Fibroblast of skin of right quadriceps (primary cell): Measurements from ENCODE around the gene BPIFA1.

Source experiments
- DNase-seq: peaks from one replicate; pipeline ENCODE4 v3.0.0-alpha.2; 2013

Gene BPIFA1

GRCh38 chr20:33280000-33280680, 44.3 kb downstream of the BPIFA1 start:
- DNase-seq = no peak

DNA sequence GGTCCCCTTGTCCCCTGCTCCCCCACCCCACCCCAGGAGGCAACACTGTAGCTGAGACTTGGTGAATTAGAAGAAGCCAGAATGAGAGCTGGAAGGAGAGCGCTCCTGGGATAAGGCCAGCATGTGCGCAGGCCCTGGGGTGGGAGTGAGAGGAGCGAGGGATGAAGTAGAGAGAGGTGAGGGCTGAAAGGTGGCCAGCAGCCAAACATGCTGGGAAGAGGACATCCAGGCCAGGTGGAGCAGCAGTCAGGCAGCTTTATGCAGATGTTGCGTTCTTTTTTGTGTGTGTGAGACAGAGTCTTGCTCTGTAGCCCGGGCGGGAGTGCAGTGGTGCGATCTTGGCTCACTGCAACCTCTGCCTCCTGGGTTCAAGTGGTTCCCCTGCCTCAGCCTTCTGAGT, 45.0 kb downstream of the BPIFA1 start:
- DNase-seq = no peak

DNA sequence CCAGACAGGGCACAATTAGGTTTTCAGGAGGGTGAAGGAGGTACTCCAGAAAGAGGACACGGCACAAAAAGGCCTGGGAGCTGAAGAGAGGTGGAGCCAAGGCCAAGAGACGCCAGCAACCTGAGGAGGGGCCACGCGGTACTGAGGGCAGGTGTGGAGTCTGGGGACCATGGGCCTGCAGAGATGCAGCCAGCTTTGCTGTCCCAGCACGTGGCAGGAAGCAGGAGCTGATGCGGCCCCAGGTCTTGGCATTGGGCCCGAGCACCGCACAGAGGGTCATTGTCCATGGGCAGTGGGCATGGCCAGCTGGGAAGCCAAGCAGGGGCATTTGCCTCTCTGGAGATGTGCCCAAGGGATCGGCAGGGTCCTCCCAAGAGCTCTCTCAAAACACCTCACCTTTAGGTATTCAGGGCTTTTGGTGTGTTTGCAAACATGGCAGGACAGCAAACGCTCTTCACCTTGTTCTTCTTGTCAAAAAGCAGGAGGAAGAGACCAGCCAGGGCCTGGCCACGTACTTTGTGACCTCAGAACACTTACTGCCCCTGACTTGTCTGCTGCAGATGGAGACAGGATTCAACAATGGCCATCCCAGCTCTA, 45.9 kb downstream of the BPIFA1 start:
- DNase-seq = no peak

DNA sequence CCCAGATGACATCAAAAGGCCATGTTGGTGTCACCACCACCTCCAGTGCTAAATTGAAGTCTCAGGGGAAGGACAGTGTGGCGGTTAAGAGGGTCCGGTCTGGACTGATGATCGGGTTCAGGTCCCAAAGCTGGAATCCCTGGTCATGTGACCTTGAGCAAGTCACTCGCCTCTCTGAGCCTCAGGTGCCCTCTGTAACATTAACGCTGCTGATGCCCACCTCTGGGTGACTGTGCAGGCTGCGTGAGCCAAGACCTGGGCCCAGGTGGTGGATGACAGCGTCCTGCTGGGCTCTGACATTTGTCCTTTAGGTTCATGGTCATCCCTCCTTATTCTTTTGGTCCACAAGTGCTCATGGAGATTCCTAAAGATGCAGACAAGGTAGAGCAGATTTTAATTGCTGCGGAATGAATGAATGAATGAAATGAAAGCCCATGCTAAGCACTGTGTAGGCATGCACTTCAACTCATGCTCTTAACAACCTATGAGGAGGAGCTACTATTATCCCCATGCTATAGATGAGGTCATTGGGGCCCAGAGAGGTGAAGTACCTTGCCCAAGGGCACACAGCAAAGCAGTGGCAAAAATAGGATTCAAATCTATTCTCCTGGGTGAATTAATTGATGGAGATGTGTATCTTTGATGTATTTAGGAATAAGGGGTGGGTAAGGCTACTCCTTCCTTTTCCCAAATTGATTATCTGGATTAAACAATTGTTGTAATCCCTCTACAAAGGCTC, 46.6 kb downstream of the BPIFA1 start:
- DNase-seq = no peak

GRCh38 chr20:33282991-33283555, 47.3 kb downstream of the BPIFA1 start, which contains the start of gene BPIFB1:
BPIFB1 (plus strand) TSS chr20:33283214; CDS start chr20:33286074, 2,860 bp downstream.
- DNase-seq = no peak

DNA sequence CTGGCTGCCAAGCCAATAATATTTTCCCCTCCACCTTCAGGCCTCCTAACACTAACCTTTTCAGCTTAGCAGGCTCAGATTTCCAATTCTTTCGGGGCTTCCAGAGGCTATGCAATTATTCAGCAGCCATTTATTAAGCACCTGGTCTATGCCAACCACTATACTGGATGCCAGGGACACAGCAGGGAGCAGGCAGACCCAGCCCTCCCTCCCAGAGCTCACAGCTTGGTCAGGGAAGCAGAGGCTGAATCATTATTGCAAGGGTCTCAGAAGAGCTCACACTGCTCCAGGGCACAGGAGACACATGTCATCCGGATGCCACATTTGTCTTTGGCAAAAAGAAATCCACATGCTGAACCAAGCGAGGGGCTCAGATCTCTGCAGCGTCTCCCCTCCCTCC, 48.5 kb downstream of the BPIFA1 start:
- DNase-seq = no peak

DNA sequence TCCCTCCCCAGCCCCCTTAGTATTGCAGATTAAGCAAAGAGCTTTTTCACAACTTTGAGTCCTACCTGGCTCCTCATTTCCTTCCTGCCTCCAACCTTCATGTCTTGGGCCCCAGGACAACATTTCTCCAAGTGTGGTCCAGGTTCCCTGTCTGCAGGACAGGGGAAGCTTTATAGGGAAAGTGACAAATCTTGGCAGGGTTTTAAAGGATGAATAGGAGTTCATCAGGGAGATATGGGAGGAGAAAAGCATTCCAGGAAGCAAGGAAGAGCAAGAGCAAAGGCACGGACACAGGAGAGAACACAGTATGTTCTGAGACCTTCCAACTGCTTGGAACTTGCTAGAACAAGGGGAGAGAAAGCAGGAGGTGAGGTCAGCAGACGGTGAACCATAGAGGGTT, 49.1 kb downstream of the BPIFA1 start:
- DNase-seq = no peak

DNA sequence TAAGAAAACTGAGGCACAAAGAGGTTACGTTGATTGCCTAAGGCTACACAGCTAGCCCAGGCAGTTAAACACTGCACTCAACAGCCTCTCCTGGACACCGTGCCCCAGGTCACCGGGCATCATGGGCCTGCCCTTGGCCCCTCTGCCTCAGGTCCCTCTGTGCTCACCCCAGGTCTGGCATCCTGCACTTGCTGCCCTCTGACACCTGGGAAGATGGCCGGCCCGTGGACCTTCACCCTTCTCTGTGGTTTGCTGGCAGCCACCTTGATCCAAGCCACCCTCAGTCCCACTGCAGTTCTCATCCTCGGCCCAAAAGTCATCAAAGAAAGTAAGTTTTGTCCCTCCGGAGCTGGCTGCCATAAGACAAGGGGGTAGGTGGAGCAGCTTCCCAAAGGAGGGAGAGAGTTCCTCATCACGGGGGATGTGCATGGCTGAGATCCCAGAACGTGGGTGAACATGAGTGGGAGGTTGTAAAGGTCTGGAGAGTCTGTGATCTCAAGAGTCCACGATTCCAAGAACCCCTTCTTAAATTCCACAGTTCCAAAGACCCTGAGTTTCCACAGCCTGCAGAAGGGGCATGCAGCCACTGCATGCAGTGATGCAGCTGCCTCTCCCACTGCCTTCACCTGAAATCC, 50.2 kb downstream of the BPIFA1 start:
- DNase-seq = no peak

- DNase-seq = no peak
These were observed 52.1 kb downstream of the BPIFA1 start for GRCh38 chr20:33287884-33288283.

DNA sequence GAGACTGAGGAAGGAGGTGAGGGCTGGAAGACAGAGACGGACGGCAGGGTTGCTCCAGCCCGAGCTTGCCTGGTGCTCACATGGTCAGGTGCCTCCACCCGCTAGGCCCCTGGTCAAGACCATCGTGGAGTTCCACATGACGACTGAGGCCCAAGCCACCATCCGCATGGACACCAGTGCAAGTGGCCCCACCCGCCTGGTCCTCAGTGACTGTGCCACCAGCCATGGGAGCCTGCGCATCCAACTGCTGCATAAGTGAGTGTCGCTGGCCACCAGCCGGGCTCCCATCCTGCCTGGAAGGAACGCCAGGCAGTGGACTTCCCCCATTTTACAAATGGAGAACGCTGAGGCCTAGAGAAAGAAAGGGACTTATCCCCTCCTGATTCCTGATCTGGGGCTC, 55.1 kb downstream of the BPIFA1 start:
- DNase-seq = no peak

DNA sequence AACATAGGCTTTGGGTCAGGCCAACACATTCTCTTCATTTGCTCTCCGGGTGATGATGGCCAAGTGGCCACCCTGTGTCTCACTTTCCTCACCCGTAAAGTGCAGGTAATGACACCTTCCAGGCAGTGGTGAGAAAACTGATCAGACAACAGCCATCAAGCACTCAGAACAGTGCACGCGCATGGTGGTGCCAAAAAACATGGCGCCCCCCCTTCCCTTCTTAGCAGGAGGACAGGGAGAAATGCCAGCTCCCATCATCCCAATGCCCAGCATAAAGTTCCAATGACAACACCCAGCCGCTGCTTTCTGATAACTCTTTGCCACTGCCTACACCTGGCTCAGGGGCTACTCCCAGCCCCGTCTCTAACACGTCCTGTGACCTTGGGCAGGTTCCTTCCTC, 55.6 kb downstream of the BPIFA1 start:
- no peak for DNase-seq

DNA sequence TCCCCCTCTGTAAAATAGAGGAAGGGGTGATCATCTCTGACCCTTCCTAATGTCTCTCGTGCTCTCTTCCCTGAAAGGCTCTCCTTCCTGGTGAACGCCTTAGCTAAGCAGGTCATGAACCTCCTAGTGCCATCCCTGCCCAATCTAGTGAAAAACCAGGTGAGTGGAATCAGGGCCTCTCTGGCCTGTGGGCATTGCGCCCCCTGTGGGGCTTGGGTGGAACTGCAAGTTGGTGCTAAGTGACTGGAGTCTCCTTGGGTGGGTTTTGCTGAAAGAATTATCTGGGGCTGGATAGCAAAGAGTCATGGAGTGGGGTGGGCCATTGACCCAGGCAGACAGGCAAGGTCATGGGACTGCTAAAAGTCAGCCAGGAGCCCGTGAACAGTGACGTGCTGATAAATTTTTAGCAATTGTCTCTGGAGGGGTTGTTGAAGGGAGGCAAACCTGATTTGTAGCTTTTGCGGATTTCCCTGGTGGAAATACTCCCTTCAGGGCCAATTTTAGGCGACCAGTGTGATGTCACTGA, 56.1 kb downstream of the BPIFA1 start:
- no peak for DNase-seq
